Esophagus muscularis mucosa (tissue), 4 donors: ENCODE data around the gene PDX1. TPM values are rescaled to one million over a fixed set of nuclear protein-coding genes. Genes with fewer than 3 reads are reported as not detected.
A peak's percentile ranks its signal among the peaks of the same experiment; 100 is the strongest.

ENCODE experiments used
- DNase-seq: peaks from one replicate; pipeline ENCODE4 v3.0.0-alpha.2; 2017; ENCODE audit errors: extremely low spot score
- H3K27ac ChIP-seq, 4 donors: fragments of 200-600 bp; sonication (generic); replicated peaks in 1 of 4; 1 replicate in 3 of 4; 2 replicates in 1 of 4; pipeline ENCODE4 v1.5.1; 2016 to 2019; ENCODE audit warnings: mild to moderate bottlenecking in 1 of 4
- H3K27me3 ChIP-seq, 4 donors: fragments of 200-600 bp; sonication (generic); one replicate each; pipeline versions ENCODE4 v1.5.1 to v1.6.0; 2016 to 2019
- H3K36me3 ChIP-seq, 4 donors: fragments of 200-600 bp; sonication (generic); one replicate each; pipeline ENCODE4 v1.5.1; 2016 to 2019
- H3K4me1 ChIP-seq, 4 donors: fragments of 200-600 bp; sonication (generic); one replicate each; pipeline ENCODE4 v1.5.1; 2016 to 2019
- H3K4me3 ChIP-seq, 4 donors: fragments of 200-600 bp; sonication (generic); 1 replicate in 2 of 4; 2 replicates in 2 of 4; pipeline ENCODE4 v1.5.1; 2016 to 2019; ENCODE audit warnings: mild to moderate bottlenecking in 4 of 4, moderate library complexity in 1 of 4
- H3K9me3 ChIP-seq, 4 donors: fragments of 200-600 bp; sonication (generic); 1 replicate in 3 of 4; 2 replicates in 1 of 4; pipeline ENCODE4 v1.5.1; 2016 to 2019
- CTCF ChIP-seq, 3 experiments: fragments of 200-600 bp in 2 of 3; fragments of 450-650 bp in 1 of 3; sonication (generic) in 2 of 3; IDR thresholded peaks; one replicate each; pipeline ENCODE4 v1.5.1; 2017 to 2019; ENCODE audit warnings: antibody characterized with exemption in 3 of 3, mild to moderate bottlenecking in 2 of 3, moderate library complexity in 1 of 3
- EP300 ChIP-seq: sonication (generic); formaldehyde crosslinking; IDR thresholded peaks from one replicate; pipeline ENCODE4 v1.6.1; 2017; ENCODE audit warnings: antibody characterized with exemption
- POLR2A ChIP-seq: fragments of 450-650 bp; IDR thresholded peaks from one replicate; pipeline ENCODE4 v1.6.1; 2017; ENCODE audit warnings: antibody characterized with exemption, moderate library complexity, mild to moderate bottlenecking, low read depth
- POLR2AphosphoS5 ChIP-seq, 2 donors: sonication (generic); formaldehyde crosslinking; IDR thresholded peaks; one replicate each; pipeline ENCODE4 v1.6.1; 2017; ENCODE audit warnings: antibody characterized with exemption in 2 of 2
- WGBS: methylation state at CpG from one replicate; pipeline ENCODE4 v1.1.5; 2018; 5-methylcytosine and 5-hydroxymethylcytosine counted together
- intact Hi-C: fragments of 100-400 bp; cut with DNase I; formaldehyde crosslinking; loops from one replicate; pipeline ENCODE4 v1.15.1; 2023
- total RNA-seq, 4 donors: library from RNA; depleted of rRNA; stranded (reverse); fragments of >200 nt; gene quantifications; one replicate each; pipeline versions ENCODE4 v1.1.0 to v1.2.1, GENCODE V29; 2016

Gene PDX1
- total RNA-seq, 4 donors from 2014 or later = not detected

GRCh38 chr13:27913160-27913559 lies 6.6 kb upstream of the PDX1 start:
- Histone ChIP-seq H3K9me3 (no peaks in the 10 kb centered on the region), H3K27ac (no peak overlapping the region), H3K4me1 (peaks cover 0 to 15% (median 13%) of the 10 kb centered on the region in 4 donors), H3K4me3 (no peak overlapping the region), H3K27me3 (peaks cover 0 to 90% (median 33%) of the 10 kb centered on the region in 4 donors), H3K36me3 (no peaks in the 10 kb centered on the region)
- intact Hi-C loops = no loop called here
- DNase-seq = no peak
- no peak for TF ChIP-seq POLR2A
- TF ChIP-seq EP300 = no peak
- no peak for TF ChIP-seq CTCF (IDR thresholded peaks at IDR 0.05)
- TF ChIP-seq POLR2AphosphoS5 (IDR thresholded peaks at IDR 0.05) = no peak
- WGBS = 86% methylated on average over 1 of the region's 1 CpG

- DNase-seq = peak; percentile 90
- Histone ChIP-seq H3K4me1 (peaks cover 13 to 36% (median 35%) of the 10 kb centered on the region in 4 donors), H3K4me3 (no peak overlapping the region), H3K27ac (no peak overlapping the region), H3K27me3 (peaks cover 0 to 93% (median 53%) of the 10 kb centered on the region in 4 donors), H3K36me3 (no peaks in the 10 kb centered on the region), H3K9me3 (no peaks in the 10 kb centered on the region)
- intact Hi-C loops = no loop called here
- WGBS = 51% methylated on average over 10 of the region's 10 CpGs
- TF ChIP-seq POLR2A (no peak), EP300 (no peak), CTCF (IDR thresholded peaks at IDR 0.05) (no peak), POLR2AphosphoS5 (IDR thresholded peaks at IDR 0.05) (no peak)
Measured at GRCh38 chr13:27915301-27916207, 4.2 kb upstream of the PDX1 start.

- peaks cover 0 to 100% (median 68%) of the 10 kb centered on the region in 4 donors for H3K27me3 ChIP-seq
- H3K4me3 ChIP-seq = peak overlapping the region in 2 of 4 donors; percentile 13 to 23
- H3K36me3 ChIP-seq = no peaks in the 10 kb centered on the region
- H3K9me3 ChIP-seq = no peaks in the 10 kb centered on the region
- H3K4me1 ChIP-seq = peaks cover 25 to 54% (median 53%) of the 10 kb centered on the region in 4 donors
- intact Hi-C loops = no loop called here
- no peak for TF ChIP-seq POLR2AphosphoS5 (IDR thresholded peaks at IDR 0.05)
- no peak for TF ChIP-seq POLR2A
- no peak for TF ChIP-seq CTCF (IDR thresholded peaks at IDR 0.05)
- TF ChIP-seq EP300 = no peak
- peak; percentile 24 for DNase-seq
- H3K27ac ChIP-seq = no peak overlapping the region
- 4% methylated on average over 48 of the region's 48 CpGs for WGBS
Measured at GRCh38 chr13:27917121-27917947, 2.5 kb upstream of the PDX1 start.

GRCh38 chr13:27918041-27918917 lies 1.5 kb upstream of the PDX1 start:
- no peak overlapping the region for H3K27ac ChIP-seq
- H3K27me3 ChIP-seq = peaks cover 0 to 100% (median 76%) of the 10 kb centered on the region in 4 donors
- H3K36me3 ChIP-seq = no peaks in the 10 kb centered on the region
- H3K4me3 ChIP-seq = peak overlapping the region in 2 of 4 donors; percentile 13 to 23
- peaks cover 25 to 60% (median 55%) of the 10 kb centered on the region in 4 donors for H3K4me1 ChIP-seq
- WGBS = 8% methylated on average over 32 of the region's 46 CpGs
- no peak for DNase-seq
- no peaks in the 10 kb centered on the region for H3K9me3 ChIP-seq
- intact Hi-C loops = no loop called here
- TF ChIP-seq POLR2A (no peak), POLR2AphosphoS5 (IDR thresholded peaks at IDR 0.05) (no peak), CTCF (IDR thresholded peaks at IDR 0.05) (no peak), EP300 (no peak)
